ENCODE measurements around the gene CAPN6.

CAPN6 gene

GRCh38 chrX:111270339-111270738, at the start of gene CAPN6:
Gene CAPN6, minus strand, starts transcription at chrX:111270483. Its CDS starts 6,547 bp downstream, at chrX:111263936.
- no peak for DNase-seq

DNA sequence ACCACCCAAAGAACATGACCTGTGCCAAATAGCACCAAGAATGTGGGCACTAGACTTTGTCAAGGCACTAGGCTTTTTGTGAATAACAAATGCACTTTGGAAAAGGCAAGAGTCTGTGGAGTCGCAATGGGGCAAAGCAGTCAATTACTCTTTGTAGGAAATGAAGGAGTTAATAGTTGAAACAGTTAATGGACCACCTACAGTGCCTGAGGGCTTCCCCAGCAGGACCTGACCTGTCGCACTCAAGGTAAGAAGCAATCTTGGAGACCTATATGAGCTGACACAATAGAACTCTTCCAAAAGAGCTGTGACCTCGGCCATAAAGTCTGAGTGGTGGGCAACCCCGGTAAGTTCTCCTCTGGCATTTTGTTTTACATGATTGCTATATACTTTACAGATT, 49.2 kb upstream of the CAPN6 start:
- no peak for DNase-seq

- DNase-seq = no peak
Observed at GRCh38 chrX:111318901-111319300, 48.6 kb upstream of the CAPN6 start.

GRCh38 chrX:111309083-111309482, 38.8 kb upstream of the CAPN6 start:
- no peak for DNase-seq

- no peak for DNase-seq
Observed at GRCh38 chrX:111308039-111308438, 37.8 kb upstream of the CAPN6 start.

DNA sequence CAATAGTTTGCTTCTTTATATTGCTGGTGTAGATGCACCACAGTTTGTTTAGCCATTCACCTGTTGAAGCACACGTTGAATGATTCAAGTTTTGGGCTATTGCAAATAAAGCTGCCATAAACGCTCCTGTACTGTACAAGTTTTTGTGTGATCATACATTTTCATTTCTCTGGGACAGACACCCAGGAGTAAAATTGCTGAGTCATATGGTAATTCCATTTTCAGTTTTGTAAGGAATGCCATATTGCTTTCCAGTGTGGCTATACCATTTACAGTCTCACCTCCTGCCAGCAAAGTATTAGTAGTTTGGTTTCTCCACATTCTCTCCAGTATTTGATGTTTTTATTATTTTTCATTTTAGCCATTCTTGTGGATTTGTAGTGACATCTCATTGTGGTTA, 32.0 kb upstream of the CAPN6 start:
- no peak for DNase-seq

- no peak for DNase-seq
Observed at GRCh38 chrX:111288841-111289240, 18.6 kb upstream of the CAPN6 start.

DNA sequence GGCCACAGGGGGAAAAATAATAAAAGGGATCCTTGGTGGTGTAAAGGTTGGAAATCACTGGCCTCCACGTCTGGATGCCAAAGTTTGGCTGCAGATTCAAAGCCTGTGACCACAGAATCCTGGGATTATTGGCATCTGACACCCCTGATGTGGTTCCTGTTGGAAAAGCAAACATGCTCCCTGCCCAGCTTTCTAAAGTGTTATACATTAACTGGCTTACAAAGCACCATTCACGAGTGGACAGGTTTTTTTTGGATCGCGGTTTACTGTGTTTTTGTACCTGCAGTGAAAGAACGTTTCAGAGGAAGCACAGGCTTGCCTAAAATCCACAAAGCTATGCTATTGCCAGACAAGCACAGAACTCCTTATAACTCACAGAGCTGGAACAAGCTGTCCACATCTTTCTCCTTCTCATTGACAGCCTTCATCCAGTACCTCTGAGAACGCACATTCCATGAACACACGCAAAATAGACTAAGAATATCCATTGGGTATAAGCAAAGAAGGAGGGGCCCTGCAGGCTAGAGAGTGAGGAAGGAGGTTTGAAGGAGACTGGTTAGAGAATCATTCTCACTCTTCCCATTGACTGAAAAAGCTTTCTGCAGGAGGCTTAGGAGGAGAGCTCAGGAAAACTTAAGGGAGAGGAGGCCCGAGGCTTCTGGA, 14.5 kb upstream of the CAPN6 start:
- DNase-seq = no peak

- DNase-seq = no peak
Observed at GRCh38 chrX:111283446-111283845, 13.2 kb upstream of the CAPN6 start.

GRCh38 chrX:111282991-111283390, 12.7 kb upstream of the CAPN6 start:
- DNase-seq = no peak

DNA sequence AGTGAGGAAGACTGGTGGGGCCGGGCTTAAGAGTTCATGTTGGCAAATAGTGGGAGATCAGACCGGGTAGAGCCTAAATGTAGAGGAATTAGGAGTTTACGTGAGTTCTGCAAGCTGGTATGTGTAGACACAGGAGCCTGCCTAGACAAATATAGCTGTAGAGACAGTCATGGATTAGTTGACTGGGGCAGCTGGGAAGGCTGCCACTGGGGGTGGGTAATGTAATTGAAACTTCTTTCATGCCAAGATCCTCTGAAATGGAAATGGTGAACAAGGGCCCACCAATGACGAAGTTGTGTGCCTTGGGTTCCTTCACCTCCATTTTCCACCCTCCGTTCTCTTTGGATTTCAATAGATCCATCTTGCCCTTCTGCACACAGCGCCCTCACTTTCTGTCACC, 11.9 kb upstream of the CAPN6 start:
- DNase-seq = no peak

GRCh38 chrX:111268506-111268905, 1.8 kb downstream of the CAPN6 start:
- no peak for DNase-seq

GRCh38 chrX:111265486-111265885, 4.8 kb downstream of the CAPN6 start:
- no peak for DNase-seq

DNA sequence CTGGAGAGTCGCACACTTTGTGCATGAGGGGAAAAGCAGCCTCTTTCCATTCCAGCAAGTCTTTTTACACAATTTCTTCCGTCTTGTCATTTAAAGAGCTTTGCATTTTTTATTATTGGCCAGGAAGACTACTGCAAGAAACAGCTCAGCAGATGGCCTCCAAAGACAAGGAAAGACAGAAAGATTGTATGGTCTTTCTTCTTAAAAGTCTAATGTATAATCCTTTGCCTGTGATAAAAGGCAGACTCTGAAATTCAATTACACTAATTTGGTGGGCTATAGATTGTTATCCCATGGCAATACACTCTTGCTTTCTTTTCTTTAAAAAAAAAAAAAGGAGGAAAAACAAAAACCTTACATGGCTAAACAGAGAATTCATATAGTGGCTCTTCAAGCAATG, 5.9 kb downstream of the CAPN6 start:
- peak in 1 of 2 experiments; percentile 25 for DNase-seq

GRCh38 chrX:111262086-111262485, 8.2 kb downstream of the CAPN6 start:
- no peak for DNase-seq

DNA sequence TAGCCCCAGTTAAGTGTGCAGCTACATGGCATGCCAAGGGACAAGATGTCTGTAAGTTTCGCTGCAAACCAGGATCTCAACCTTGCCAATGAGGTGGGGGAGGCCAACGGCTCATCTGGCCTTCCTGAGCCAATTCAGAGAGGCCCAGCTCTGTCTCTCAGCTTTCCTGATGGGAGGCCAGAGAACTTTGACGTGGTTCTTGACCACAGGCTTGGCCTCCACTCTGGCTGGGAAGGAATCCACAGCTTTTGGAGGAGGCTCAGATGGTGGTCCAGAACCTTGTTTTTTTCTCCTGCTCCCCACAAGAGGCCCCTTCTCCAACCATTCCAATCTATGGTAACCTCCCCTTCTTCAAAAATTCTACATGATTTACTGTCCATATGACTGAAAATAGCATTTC, 9.8 kb downstream of the CAPN6 start:
- DNase-seq = no peak

GRCh38 chrX:111259559-111259958, 10.7 kb downstream of the CAPN6 start:
- no peak for DNase-seq

DNA sequence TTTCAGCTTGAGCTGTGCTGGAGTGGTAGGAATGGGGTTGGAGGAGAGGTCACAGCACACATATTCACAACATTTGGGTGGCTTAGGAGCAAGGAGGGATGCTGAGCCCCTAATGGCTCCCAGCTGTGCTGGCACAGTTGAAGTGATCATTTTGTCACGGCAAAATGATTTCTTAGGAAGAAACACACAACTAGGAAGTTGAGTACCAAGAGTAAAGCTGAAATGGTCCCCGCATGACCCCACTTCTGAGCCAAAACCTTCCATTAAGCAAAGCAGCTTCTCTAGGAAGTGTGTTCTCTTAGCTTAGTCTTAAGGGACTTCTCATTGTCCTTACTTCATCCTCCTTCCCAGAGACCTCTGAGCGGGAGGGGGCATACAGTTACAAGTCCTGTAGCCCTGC, 12.6 kb downstream of the CAPN6 start:
- no peak for DNase-seq

GRCh38 chrX:111254896-111255693, 15.2 kb downstream of the CAPN6 start:
- DNase-seq = no peak

GRCh38 chrX:111244235-111244750, 26.0 kb downstream of the CAPN6 start:
- DNase-seq = peak in 1 of 2 experiments; percentile 70

GRCh38 chrX:111216293-111216801, 53.9 kb downstream of the CAPN6 start:
- no peak for DNase-seq

GRCh38 chrX:111207851-111208250, 62.4 kb downstream of the CAPN6 start:
- DNase-seq = no peak

DNA sequence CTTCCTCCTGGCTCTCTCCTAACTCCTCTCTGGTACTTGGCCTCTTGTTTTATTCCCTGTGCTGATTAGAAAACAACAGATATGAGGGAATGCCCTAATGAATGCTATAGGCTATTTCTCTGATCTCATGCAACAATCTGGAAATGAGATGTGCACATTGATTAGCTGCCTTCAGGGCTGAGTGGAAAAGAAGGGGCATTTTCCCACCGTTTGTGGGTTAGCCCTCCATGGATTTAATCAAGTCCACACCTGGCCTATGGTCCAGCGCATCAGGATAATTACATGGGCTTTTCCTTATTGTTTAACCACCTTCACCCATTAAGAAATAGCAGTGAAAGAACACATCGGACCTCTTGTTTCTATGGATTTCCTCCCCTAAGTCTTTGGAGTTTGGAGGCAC, 70.0 kb downstream of the CAPN6 start:
- no peak for DNase-seq

DNA sequence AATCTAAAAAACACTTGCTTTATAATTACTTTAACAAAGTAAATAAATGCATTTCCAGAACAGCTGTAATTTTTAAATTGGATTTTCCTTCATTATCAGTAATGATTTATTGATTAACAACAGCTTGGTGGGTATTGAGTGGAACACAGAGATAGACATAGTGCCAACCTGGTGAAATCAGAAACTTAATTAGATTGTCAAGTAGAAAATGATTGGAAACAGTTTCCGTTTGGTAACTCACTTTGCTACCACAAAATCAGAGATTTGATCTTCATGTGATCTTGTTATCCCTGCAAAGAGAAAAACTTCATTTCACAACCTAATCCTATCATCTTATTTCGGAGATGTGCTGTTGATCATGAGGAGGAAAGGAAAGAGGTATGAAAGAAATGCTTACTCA, 70.8 kb downstream of the CAPN6 start:
- no peak for DNase-seq

All from NCI-H524 (cell line).